ENCODE measurements around the gene FBXL17.

DNA sequence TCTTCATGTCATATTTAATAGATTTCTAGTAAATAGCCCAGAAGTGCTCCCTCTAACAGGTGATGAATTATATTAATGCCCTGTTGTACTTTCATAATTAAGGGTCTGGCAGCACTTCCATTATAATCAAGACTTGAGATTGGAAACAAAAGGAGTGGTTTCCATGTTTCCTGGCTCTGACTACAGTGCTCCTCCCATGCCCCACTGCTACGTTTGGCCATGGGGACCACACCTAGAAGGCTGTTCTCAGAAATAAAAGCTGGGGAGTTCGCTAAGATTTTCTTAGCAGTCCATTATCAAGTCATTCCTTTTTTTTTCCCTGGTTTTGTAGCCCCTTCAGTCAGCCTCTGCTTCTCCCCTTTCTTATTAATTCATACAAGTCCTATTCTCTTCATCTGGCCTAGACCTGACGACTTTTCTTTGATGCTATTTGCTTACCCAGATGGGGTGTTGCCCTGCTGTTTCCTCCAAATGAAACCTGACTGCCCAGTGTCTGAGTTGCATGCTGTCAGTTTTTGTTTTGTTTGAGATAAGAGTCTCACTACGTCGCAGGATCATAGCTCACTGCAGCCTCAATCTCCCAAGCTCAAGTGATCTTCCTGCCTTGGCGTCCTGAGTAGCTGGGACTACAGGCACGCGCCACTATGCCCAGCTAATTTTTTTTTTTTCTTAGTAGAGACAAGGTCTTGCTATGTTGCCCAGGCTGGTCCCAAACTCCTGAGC is 399.0 kb downstream of the FBXL17 start:
- TF ChIP-seq CTCF (IDR thresholded peaks at IDR 0.05; ENCODE audit: insufficient read depth, low read depth, low read length): no peak
- no peak for TF ChIP-seq EZH2 (IDR thresholded peaks at IDR 0.05; ENCODE audit: insufficient read depth, low read length)
